ENCODE results near the gene DOCK3.
"Not testable (repeated sequence)": the region's sequence is repeated elsewhere in the genome, so short reads cannot be mapped to it uniquely, and the experiment has no call there.

Gene DOCK3

GRCh38 chr3:50890688-50891344 is 216.1 kb downstream of the DOCK3 start:
- DNase-seq: no peak

- not testable (repeated sequence) for DNase-seq
These were observed 226.4 kb downstream of the DOCK3 start for GRCh38 chr3:50901097-50901496.

- no peak for DNase-seq
These were observed 238.0 kb downstream of the DOCK3 start for GRCh38 chr3:50912746-50913145.

- DNase-seq: no peak
These were observed 238.5 kb downstream of the DOCK3 start for GRCh38 chr3:50913260-50913659.

GRCh38 chr3:50922071-50922470 is 247.3 kb downstream of the DOCK3 start:
- not testable (repeated sequence) for DNase-seq

- DNase-seq: no peak
These were observed 249.2 kb downstream of the DOCK3 start for GRCh38 chr3:50923955-50924354.

GRCh38 chr3:50924638-50925037 is 249.9 kb downstream of the DOCK3 start:
- DNase-seq: no peak

- no peak for DNase-seq
These were observed 252.1 kb downstream of the DOCK3 start for GRCh38 chr3:50926868-50927267.

- no peak for DNase-seq
These were observed 255.9 kb downstream of the DOCK3 start for GRCh38 chr3:50930371-50931208.

GRCh38 chr3:50932918-50933317 is 258.2 kb downstream of the DOCK3 start:
- not testable (repeated sequence) for DNase-seq

- no peak for DNase-seq
These were observed 261.7 kb downstream of the DOCK3 start for GRCh38 chr3:50936389-50936788.

- DNase-seq: no peak
These were observed 272.7 kb downstream of the DOCK3 start for GRCh38 chr3:50947419-50947818.

- no peak for DNase-seq
These were observed 275.9 kb downstream of the DOCK3 start for GRCh38 chr3:50950591-50950990.

GRCh38 chr3:50953825-50954414 is 279.2 kb downstream of the DOCK3 start:
- DNase-seq: no peak

- DNase-seq: no peak
These were observed 286.7 kb downstream of the DOCK3 start for GRCh38 chr3:50961386-50961785.

GRCh38 chr3:50971487-50971924 is 296.8 kb downstream of the DOCK3 start:
- DNase-seq: peak; percentile 27

- DNase-seq: no peak
These were observed 297.3 kb downstream of the DOCK3 start for GRCh38 chr3:50972029-50972428.

GRCh38 chr3:50978586-50978985 is 303.9 kb downstream of the DOCK3 start:
- not testable (repeated sequence) for DNase-seq

- DNase-seq: no peak
These were observed 304.4 kb downstream of the DOCK3 start for GRCh38 chr3:50978991-50979667.

- DNase-seq: no peak
These were observed 308.0 kb downstream of the DOCK3 start for GRCh38 chr3:50982540-50983325.

- no peak for DNase-seq
These were observed 309.2 kb downstream of the DOCK3 start for GRCh38 chr3:50983887-50984286.

- no peak for DNase-seq
These were observed 311.2 kb downstream of the DOCK3 start for GRCh38 chr3:50985893-50986292.
